HepG2 (cell line): Measurements from ENCODE around the gene RARS1. TPM values are rescaled to one million over a fixed set of nuclear protein-coding genes. Genes with fewer than 3 reads are reported as not detected.

ENCODE experiments used
- AGO1 ChIP-seq: fragments of 200-400 bp; formaldehyde crosslinking; IDR thresholded peaks from 2 replicates; pipeline ENCODE4 v1.6.1; 2017; ENCODE audit warnings: mild to moderate bottlenecking, low read depth, low read length, moderate library complexity; ENCODE audit not compliant: poor library complexity, severe bottlenecking
- FOXM1 ChIP-seq: sonication (generic); formaldehyde crosslinking; IDR thresholded peaks from 2 replicates; pipeline ENCODE4 v1.5.0; 2020; ENCODE audit warnings: missing genetic modification reagents
- GTF2F1 ChIP-seq: fragments of 150-350 bp; IDR thresholded peaks from 2 replicates; pipeline ENCODE4 v1.6.1; 2014; ENCODE audit warnings: low read length
- HDAC1 ChIP-seq: sonication (generic); formaldehyde crosslinking; IDR thresholded peaks from 2 replicates; pipeline ENCODE4 v1.5.1; 2020; ENCODE audit warnings: mild to moderate bottlenecking, missing genetic modification reagents
- HNF4G ChIP-seq, 2 experiments: sonication (generic) in 1 of 2; formaldehyde crosslinking in 1 of 2; IDR thresholded peaks; 2 replicates each; pipeline versions ENCODE4 v1.4.0 to v1.6.1; 2011 to 2020; ENCODE audit warnings: borderline replicate concordance in 2 of 2, low read depth in 2 of 2, mild to moderate bottlenecking in 2 of 2, low read length in 1 of 2, missing genetic modification reagents in 1 of 2, moderate library complexity in 1 of 2
- JARID2 ChIP-seq: sonication (generic); formaldehyde crosslinking; IDR thresholded peaks from 2 replicates; pipeline ENCODE4 v1.8.1; 2023; ENCODE audit warnings: missing genetic modification reagents, inconsistent platforms; ENCODE audit not compliant: insufficient replicate concordance
- PPARG ChIP-seq: conservative IDR thresholded peaks from 2 replicates; pipeline ENCODE4 v1.6.1; 2016; ENCODE audit warnings: missing biosample characterization, missing genetic modification reagents
- RFXANK ChIP-seq: IDR thresholded peaks from 2 replicates; pipeline ENCODE4 v1.6.1; 2016
- ZKSCAN5 ChIP-seq: sonication (generic); formaldehyde crosslinking; IDR thresholded peaks from 2 replicates; pipeline ENCODE4 v1.5.1; 2020; ENCODE audit warnings: mild to moderate bottlenecking, missing genetic modification reagents
- ZNF746 ChIP-seq: sonication (generic); formaldehyde crosslinking; IDR thresholded peaks from 2 replicates; pipeline ENCODE4 v1.8.0; 2022; ENCODE audit warnings: mild to moderate bottlenecking, missing genetic modification reagents
- ZNF749 ChIP-seq: sonication (generic); formaldehyde crosslinking; IDR thresholded peaks from 2 replicates; pipeline ENCODE4 v1.8.0; 2022; ENCODE audit warnings: mild to moderate bottlenecking, missing genetic modification reagents, moderate library complexity, borderline replicate concordance
- ZNF776 ChIP-seq: sonication (generic); formaldehyde crosslinking; IDR thresholded peaks from 2 replicates; pipeline ENCODE4 v1.4.0; 2020; ENCODE audit warnings: mild to moderate bottlenecking, missing genetic modification reagents
- ZNF777 ChIP-seq: sonication (generic); formaldehyde crosslinking; IDR thresholded peaks from 2 replicates; pipeline ENCODE4 v1.4.0; 2020; ENCODE audit warnings: missing genetic modification reagents
- ZSCAN22 ChIP-seq: sonication (generic); formaldehyde crosslinking; IDR thresholded peaks from 2 replicates; pipeline ENCODE4 v1.4.0; 2020; ENCODE audit warnings: mild to moderate bottlenecking, missing genetic modification reagents
- polyA plus RNA-seq, 8 experiments: library from polyadenylated mRNA; depleted of rRNA in 3 of 8; stranded (reverse) in 7 of 8; unstranded in 1 of 8; fragments of >200 nt; fragmentation: Illumina TruSeq in 4 of 8; extraction: Trizol in 4 of 8; gene quantifications; 2 replicates each; pipeline versions ENCODE4 v1.2.1 to v1.2.3, GENCODE V29; 2011 to 2016; ENCODE audit warnings: low read depth in 4 of 8, missing spikeins in 1 of 8, mixed read lengths in 1 of 8; ENCODE audit not compliant: insufficient read depth in 1 of 8
- total RNA-seq, 5 experiments: library from RNA; depleted of rRNA; stranded (reverse); fragments of >200 nt; fragmentation: Illumina TruSeq; extraction: Trizol; gene quantifications; 2 replicates each; pipeline ENCODE4 v1.2.3, GENCODE V29; 2016; ENCODE audit warnings: low read depth in 1 of 5
- TF ChIP-seq, protein P1 (sequence below): fragments of 450-650 bp; IDR thresholded peaks from 2 replicates; pipeline ENCODE4 v1.6.1; 2017; ENCODE audit warnings: mild to moderate bottlenecking
- TF ChIP-seq, protein P2 (sequence below): sonication (generic); formaldehyde crosslinking; conservative IDR thresholded peaks from 2 replicates; pipeline ENCODE4 v1.4.0; 2020; ENCODE audit warnings: missing genetic modification reagents
- TF ChIP-seq, protein P3 (sequence below): sonication (generic); formaldehyde crosslinking; IDR thresholded peaks from 2 replicates; pipeline ENCODE4 v1.9.0; 2021; ENCODE audit warnings: missing genetic modification reagents, borderline replicate concordance
- TF ChIP-seq, protein P4 (sequence below): sonication (generic); formaldehyde crosslinking; IDR thresholded peaks from 2 replicates; pipeline ENCODE4 v1.4.0; 2020; ENCODE audit warnings: missing genetic modification reagents, borderline replicate concordance

Gene RARS1
- total and polyA plus RNA-seq, 2 of the 13 experiments (the other 11 are each of a cell fraction or from before 2014, with no cell fraction given) = 54.6 to 170 TPM

DNA sequence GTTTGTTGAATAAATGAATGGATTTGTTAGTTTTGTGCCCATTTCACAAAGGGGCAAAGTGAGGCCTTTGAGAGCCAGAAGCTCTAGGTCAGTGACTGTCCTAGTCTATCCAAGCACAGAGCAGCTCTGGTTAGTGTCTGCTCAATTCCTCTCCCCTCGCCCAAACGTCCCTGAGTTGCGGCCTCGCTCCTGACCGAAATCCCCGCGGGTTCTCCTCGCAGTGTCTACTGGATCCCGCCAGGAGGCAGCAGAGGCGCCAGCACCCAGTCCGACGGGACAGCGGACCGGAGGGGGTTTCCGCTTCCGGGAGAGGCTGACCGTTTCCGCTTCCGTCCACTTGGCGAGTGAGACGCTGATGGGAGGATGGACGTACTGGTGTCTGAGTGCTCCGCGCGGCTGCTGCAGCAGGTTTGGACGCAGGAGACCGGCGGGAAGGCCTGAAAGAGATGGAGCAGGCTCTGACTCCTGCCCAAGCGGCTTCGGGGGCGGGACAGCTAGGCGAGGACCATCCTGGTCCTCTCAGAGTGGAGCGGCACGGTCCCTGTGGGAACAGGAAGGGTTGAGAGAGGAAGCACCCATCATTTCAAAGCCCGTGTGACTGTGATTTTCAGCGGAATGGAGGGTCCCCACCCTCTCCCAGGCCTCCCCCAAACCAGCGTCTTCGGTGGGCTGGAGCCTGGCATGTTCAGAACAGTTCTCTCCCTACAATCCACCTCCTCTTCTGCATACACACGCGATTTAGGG, at the start of gene RARS1 (continued):
- TF ChIP-seq ZSCAN22 (CRISPR knock-in tag) = no peak
- no peak for TF ChIP-seq FOXM1 (CRISPR knock-in tag)
- peak; percentile 46; the same call in 1 of the 2 replicates for TF ChIP-seq PPARG (CRISPR knock-in tag)
- TF ChIP-seq ZNF749 (CRISPR knock-in tag) = no peak; the same call in 1 of the 2 replicates
- TF ChIP-seq ZNF777 (CRISPR knock-in tag) = peak; percentile 82
- TF ChIP-seq GTF2F1 = no peak
- TF ChIP-seq, protein P1, sequence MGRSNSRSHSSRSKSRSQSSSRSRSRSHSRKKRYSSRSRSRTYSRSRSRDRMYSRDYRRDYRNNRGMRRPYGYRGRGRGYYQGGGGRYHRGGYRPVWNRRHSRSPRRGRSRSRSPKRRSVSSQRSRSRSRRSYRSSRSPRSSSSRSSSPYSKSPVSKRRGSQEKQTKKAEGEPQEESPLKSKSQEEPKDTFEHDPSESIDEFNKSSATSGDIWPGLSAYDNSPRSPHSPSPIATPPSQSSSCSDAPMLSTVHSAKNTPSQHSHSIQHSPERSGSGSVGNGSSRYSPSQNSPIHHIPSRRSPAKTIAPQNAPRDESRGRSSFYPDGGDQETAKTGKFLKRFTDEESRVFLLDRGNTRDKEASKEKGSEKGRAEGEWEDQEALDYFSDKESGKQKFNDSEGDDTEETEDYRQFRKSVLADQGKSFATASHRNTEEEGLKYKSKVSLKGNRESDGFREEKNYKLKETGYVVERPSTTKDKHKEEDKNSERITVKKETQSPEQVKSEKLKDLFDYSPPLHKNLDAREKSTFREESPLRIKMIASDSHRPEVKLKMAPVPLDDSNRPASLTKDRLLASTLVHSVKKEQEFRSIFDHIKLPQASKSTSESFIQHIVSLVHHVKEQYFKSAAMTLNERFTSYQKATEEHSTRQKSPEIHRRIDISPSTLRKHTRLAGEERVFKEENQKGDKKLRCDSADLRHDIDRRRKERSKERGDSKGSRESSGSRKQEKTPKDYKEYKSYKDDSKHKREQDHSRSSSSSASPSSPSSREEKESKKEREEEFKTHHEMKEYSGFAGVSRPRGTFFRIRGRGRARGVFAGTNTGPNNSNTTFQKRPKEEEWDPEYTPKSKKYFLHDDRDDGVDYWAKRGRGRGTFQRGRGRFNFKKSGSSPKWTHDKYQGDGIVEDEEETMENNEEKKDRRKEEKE = no peak
- TF ChIP-seq, protein P2, sequence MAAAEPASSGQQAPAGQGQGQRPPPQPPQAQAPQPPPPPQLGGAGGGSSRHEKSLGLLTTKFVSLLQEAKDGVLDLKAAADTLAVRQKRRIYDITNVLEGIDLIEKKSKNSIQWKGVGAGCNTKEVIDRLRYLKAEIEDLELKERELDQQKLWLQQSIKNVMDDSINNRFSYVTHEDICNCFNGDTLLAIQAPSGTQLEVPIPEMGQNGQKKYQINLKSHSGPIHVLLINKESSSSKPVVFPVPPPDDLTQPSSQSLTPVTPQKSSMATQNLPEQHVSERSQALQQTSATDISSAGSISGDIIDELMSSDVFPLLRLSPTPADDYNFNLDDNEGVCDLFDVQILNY (CRISPR knock-in tag) = 0 out of 2 replicates have a peak, but pooled peaks have one; percentile 52
- no peak for TF ChIP-seq ZNF776 (CRISPR knock-in tag)
- TF ChIP-seq RFXANK (CRISPR knock-in tag) = peak; percentile 84; the same call in 1 of the 2 replicates
- no peak for TF ChIP-seq HNF4G (IDR thresholded peaks at IDR 0.05; ENCODE audit: borderline replicate concordance, low read depth, low read length)
- no peak for TF ChIP-seq HNF4G (CRISPR knock-in tag; IDR thresholded peaks at IDR 0.05; ENCODE audit: borderline replicate concordance, low read depth)
- no peak for TF ChIP-seq ZKSCAN5
- TF ChIP-seq JARID2 (CRISPR knock-in tag) = no peak
- TF ChIP-seq, protein P3, sequence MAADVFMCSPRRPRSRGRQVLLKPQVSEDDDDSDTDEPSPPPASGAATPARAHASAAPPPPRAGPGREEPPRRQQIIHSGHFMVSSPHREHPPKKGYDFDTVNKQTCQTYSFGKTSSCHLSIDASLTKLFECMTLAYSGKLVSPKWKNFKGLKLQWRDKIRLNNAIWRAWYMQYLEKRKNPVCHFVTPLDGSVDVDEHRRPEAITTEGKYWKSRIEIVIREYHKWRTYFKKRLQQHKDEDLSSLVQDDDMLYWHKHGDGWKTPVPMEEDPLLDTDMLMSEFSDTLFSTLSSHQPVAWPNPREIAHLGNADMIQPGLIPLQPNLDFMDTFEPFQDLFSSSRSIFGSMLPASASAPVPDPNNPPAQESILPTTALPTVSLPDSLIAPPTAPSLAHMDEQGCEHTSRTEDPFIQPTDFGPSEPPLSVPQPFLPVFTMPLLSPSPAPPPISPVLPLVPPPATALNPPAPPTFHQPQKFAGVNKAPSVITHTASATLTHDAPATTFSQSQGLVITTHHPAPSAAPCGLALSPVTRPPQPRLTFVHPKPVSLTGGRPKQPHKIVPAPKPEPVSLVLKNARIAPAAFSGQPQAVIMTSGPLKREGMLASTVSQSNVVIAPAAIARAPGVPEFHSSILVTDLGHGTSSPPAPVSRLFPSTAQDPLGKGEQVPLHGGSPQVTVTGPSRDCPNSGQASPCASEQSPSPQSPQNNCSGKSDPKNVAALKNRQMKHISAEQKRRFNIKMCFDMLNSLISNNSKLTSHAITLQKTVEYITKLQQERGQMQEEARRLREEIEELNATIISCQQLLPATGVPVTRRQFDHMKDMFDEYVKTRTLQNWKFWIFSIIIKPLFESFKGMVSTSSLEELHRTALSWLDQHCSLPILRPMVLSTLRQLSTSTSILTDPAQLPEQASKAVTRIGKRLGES = no peak
- TF ChIP-seq ZNF746 = no peak
- TF ChIP-seq, protein P4, sequence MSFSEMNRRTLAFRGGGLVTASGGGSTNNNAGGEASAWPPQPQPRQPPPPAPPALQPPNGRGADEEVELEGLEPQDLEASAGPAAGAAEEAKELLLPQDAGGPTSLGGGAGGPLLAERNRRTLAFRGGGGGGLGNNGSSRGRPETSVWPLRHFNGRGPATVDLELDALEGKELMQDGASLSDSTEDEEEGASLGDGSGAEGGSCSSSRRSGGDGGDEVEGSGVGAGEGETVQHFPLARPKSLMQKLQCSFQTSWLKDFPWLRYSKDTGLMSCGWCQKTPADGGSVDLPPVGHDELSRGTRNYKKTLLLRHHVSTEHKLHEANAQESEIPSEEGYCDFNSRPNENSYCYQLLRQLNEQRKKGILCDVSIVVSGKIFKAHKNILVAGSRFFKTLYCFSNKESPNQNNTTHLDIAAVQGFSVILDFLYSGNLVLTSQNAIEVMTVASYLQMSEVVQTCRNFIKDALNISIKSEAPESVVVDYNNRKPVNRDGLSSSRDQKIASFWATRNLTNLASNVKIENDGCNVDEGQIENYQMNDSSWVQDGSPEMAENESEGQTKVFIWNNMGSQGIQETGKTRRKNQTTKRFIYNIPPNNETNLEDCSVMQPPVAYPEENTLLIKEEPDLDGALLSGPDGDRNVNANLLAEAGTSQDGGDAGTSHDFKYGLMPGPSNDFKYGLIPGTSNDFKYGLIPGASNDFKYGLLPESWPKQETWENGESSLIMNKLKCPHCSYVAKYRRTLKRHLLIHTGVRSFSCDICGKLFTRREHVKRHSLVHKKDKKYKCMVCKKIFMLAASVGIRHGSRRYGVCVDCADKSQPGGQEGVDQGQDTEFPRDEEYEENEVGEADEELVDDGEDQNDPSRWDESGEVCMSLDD (CRISPR knock-in tag) = 0 out of 2 replicates have a peak, but pooled peaks have one; percentile 15
- no peak for TF ChIP-seq AGO1
- TF ChIP-seq HDAC1 = peak; percentile 95
